HepG2 (cell line): ENCODE results near the gene FOXL3. TPM values are rescaled to one million over a fixed set of nuclear protein-coding genes. Genes with fewer than 3 reads are reported as not detected.

Experiments
- ATF1 ChIP-seq: IDR thresholded peaks from 2 replicates; pipeline ENCODE4 v1.6.1; 2016; ENCODE audit warnings: mild to moderate bottlenecking, control low read depth
- BRD4 ChIP-seq: sonication (generic); formaldehyde crosslinking; IDR thresholded peaks from 2 replicates; pipeline ENCODE4 v1.4.0; 2020; ENCODE audit warnings: missing genetic modification reagents
- CREBL2 ChIP-seq: sonication (generic); formaldehyde crosslinking; IDR thresholded peaks from 2 replicates; pipeline ENCODE4 v1.8.1; 2023; ENCODE audit warnings: missing genetic modification reagents, mild to moderate bottlenecking, borderline replicate concordance
- DRAP1 ChIP-seq: IDR thresholded peaks from 2 replicates; pipeline ENCODE4 v1.6.1; 2016; ENCODE audit warnings: missing genetic modification reagents, missing compliant biosample characterization
- E2F2 ChIP-seq: sonication (generic); formaldehyde crosslinking; IDR thresholded peaks from 2 replicates; pipeline ENCODE4 v1.4.0; 2020; ENCODE audit warnings: missing genetic modification reagents, borderline replicate concordance
- GRHL1 ChIP-seq: sonication (generic); formaldehyde crosslinking; conservative IDR thresholded peaks from 2 replicates; pipeline ENCODE4 v1.8.0; 2022; ENCODE audit warnings: missing genetic modification reagents
- HCFC1 ChIP-seq: fragments of 150-350 bp; IDR thresholded peaks from 2 replicates; pipeline ENCODE4 v1.6.1; 2014; ENCODE audit warnings: low read depth, low read length
- HOMEZ ChIP-seq: IDR thresholded peaks from 2 replicates; pipeline ENCODE4 v1.6.1; 2016; ENCODE audit warnings: low read depth
- POLR2G ChIP-seq: fragments of 200-400 bp; formaldehyde crosslinking; IDR thresholded peaks from 2 replicates; pipeline ENCODE4 v1.6.1; 2018; ENCODE audit warnings: mild to moderate bottlenecking, low read depth, low read length, moderate library complexity
- REPIN1 ChIP-seq: sonication (generic); formaldehyde crosslinking; IDR thresholded peaks from 2 replicates; pipeline ENCODE4 v1.8.0; 2022; ENCODE audit warnings: missing genetic modification reagents, low read depth, mild to moderate bottlenecking, borderline replicate concordance
- RFXANK ChIP-seq: IDR thresholded peaks from 2 replicates; pipeline ENCODE4 v1.6.1; 2016
- SKI ChIP-seq: fragments of 450-650 bp; IDR thresholded peaks from one replicate; pipeline ENCODE4 v1.6.1; 2018; ENCODE audit warnings: mild to moderate bottlenecking; ENCODE audit not compliant: partially characterized antibody
- SUZ12 ChIP-seq: fragments of 150-350 bp; IDR thresholded peaks from 2 replicates; pipeline ENCODE4 v1.6.1; 2014; ENCODE audit warnings: low read depth, low read length
- TCF7 ChIP-seq: sonication (generic); IDR thresholded peaks from 2 replicates; pipeline ENCODE4 v1.6.1; 2016; ENCODE audit warnings: antibody characterized with exemption, low read depth
- ZBTB46 ChIP-seq: sonication (generic); formaldehyde crosslinking; IDR thresholded peaks from 2 replicates; pipeline ENCODE4 v1.4.0; 2020; ENCODE audit warnings: mild to moderate bottlenecking, missing genetic modification reagents, borderline replicate concordance
- ZBTB7B ChIP-seq: sonication (generic); formaldehyde crosslinking; IDR thresholded peaks from 2 replicates; pipeline ENCODE4 v1.4.0; 2020; ENCODE audit warnings: missing genetic modification reagents
- ZFYVE20 ChIP-seq: sonication (generic); formaldehyde crosslinking; IDR thresholded peaks from 2 replicates; pipeline ENCODE4 v1.8.0; 2023; ENCODE audit warnings: low read depth, mild to moderate bottlenecking, moderate library complexity, missing genetic modification reagents, borderline replicate concordance
- ZNF224 ChIP-seq: sonication (generic); formaldehyde crosslinking; IDR thresholded peaks from 2 replicates; pipeline ENCODE4 v1.5.0; 2020; ENCODE audit warnings: mild to moderate bottlenecking, missing genetic modification reagents
- ZNF256 ChIP-seq: sonication (generic); formaldehyde crosslinking; conservative IDR thresholded peaks from 2 replicates; pipeline ENCODE4 v1.4.0; 2020; ENCODE audit warnings: missing genetic modification reagents
- ZNF282 ChIP-seq: fragments of 450-650 bp; IDR thresholded peaks from 2 replicates; pipeline ENCODE4 v1.6.1; 2018; ENCODE audit not compliant: partially characterized antibody
- ZNF296 ChIP-seq: sonication (generic); formaldehyde crosslinking; conservative IDR thresholded peaks from 2 replicates; pipeline ENCODE4 v1.5.0; 2020; ENCODE audit warnings: mild to moderate bottlenecking, missing genetic modification reagents
- ZNF577 ChIP-seq: sonication (generic); formaldehyde crosslinking; IDR thresholded peaks from 2 replicates; pipeline ENCODE4 v1.4.0; 2020; ENCODE audit warnings: mild to moderate bottlenecking, low read depth, missing genetic modification reagents, borderline replicate concordance
- ZNF773 ChIP-seq: sonication (generic); formaldehyde crosslinking; IDR thresholded peaks from 2 replicates; pipeline ENCODE4 v1.4.0; 2020; ENCODE audit warnings: missing genetic modification reagents, borderline replicate concordance
- ZSCAN21 ChIP-seq: sonication (generic); formaldehyde crosslinking; IDR thresholded peaks from 2 replicates; pipeline ENCODE4 v1.8.0; 2022; ENCODE audit warnings: mild to moderate bottlenecking, missing genetic modification reagents, moderate library complexity, borderline replicate concordance
- polyA plus RNA-seq, 8 experiments: library from polyadenylated mRNA; depleted of rRNA in 3 of 8; stranded (reverse) in 7 of 8; unstranded in 1 of 8; fragments of >200 nt; fragmentation: Illumina TruSeq in 4 of 8; extraction: Trizol in 4 of 8; gene quantifications; 2 replicates each; pipeline versions ENCODE4 v1.2.1 to v1.2.3, GENCODE V29; 2011 to 2016; ENCODE audit warnings: low read depth in 4 of 8, missing spikeins in 1 of 8, mixed read lengths in 1 of 8; ENCODE audit not compliant: insufficient read depth in 1 of 8
- total RNA-seq, 5 experiments: library from RNA; depleted of rRNA; stranded (reverse); fragments of >200 nt; fragmentation: Illumina TruSeq; extraction: Trizol; gene quantifications; 2 replicates each; pipeline ENCODE4 v1.2.3, GENCODE V29; 2016; ENCODE audit warnings: low read depth in 1 of 5

FOXL3 gene
- total and polyA plus RNA-seq, 2 of the 13 experiments (the other 11 are each of a cell fraction or from before 2014, with no cell fraction given), result not detected

GRCh38 chr7:318878-319661 lies 29.1 kb downstream of the FOXL3 start (continued):
- no peak; the same call in 1 of the 2 replicates for TF ChIP-seq HOMEZ (CRISPR knock-in tag)
- peak; percentile 95 for TF ChIP-seq TCF7
- no peak for TF ChIP-seq ZNF256 (CRISPR knock-in tag)
- TF ChIP-seq HCFC1, result no peak
- no peak for TF ChIP-seq GRHL1 (CRISPR knock-in tag)
- peak; percentile 70; the same call in 1 of the 2 replicates for TF ChIP-seq ZBTB7B (CRISPR knock-in tag)
- no peak for TF ChIP-seq ZBTB46 (CRISPR knock-in tag)
- no peak for TF ChIP-seq DRAP1 (CRISPR knock-in tag)
- no peak; the same call in 1 of the 2 replicates for TF ChIP-seq ZSCAN21
- TF ChIP-seq ZFYVE20 (CRISPR knock-in tag), result no peak
- no peak for TF ChIP-seq SUZ12
- peak; percentile 52; the same call in 1 of the 2 replicates for TF ChIP-seq ZNF224 (CRISPR knock-in tag)
- TF ChIP-seq RFXANK, result no peak
- TF ChIP-seq ZNF296 (CRISPR knock-in tag), result no peak; the same call in 1 of the 2 replicates
- no peak for TF ChIP-seq ZNF577 (CRISPR knock-in tag)
- TF ChIP-seq CREBL2, result no peak
- TF ChIP-seq ATF1 (CRISPR knock-in tag), result no peak
- TF ChIP-seq E2F2 (CRISPR knock-in tag), result no peak
- no peak for TF ChIP-seq BRD4
- peak; percentile 66; the same call in 1 of the 2 replicates for TF ChIP-seq REPIN1
- TF ChIP-seq SKI, result no peak
- no peak for TF ChIP-seq ZNF282
- TF ChIP-seq POLR2G, result no peak
- no peak for TF ChIP-seq ZNF773 (CRISPR knock-in tag)
